Retina (tissue), 1 donor: ENCODE measurements around the gene MGLL.
A peak's percentile ranks its signal among the peaks of the same experiment; 100 is the strongest.

ENCODE experiments used
- DNase-seq: peaks from one replicate; pipeline ENCODE4 v3.0.0-alpha.2; 2016

MGLL gene

GRCh38 chr3:127822041-127822681 is at the start of gene MGLL:
TSS of gene MGLL (minus strand) at chr3:127822515. CDS start at chr3:127822318, 197 bp downstream.
- no peak for DNase-seq

GRCh38 chr3:127870156-127870555 is 47.8 kb upstream of the MGLL start:
- DNase-seq = no peak

- DNase-seq = no peak
These were observed 45.7 kb upstream of the MGLL start for GRCh38 chr3:127867986-127868385.

- no peak for DNase-seq
These were observed 45.1 kb upstream of the MGLL start for GRCh38 chr3:127867412-127867811.

- DNase-seq = no peak
These were observed 43.6 kb upstream of the MGLL start for GRCh38 chr3:127865941-127866340.

GRCh38 chr3:127860211-127860696 is 37.9 kb upstream of the MGLL start:
- DNase-seq = no peak

GRCh38 chr3:127859730-127860129 is 37.4 kb upstream of the MGLL start:
- DNase-seq = no peak

GRCh38 chr3:127858937-127859336 is 36.6 kb upstream of the MGLL start:
- no peak for DNase-seq

- DNase-seq = no peak
These were observed 36.2 kb upstream of the MGLL start for GRCh38 chr3:127858521-127858920.

GRCh38 chr3:127857333-127857732 is 35.0 kb upstream of the MGLL start:
- no peak for DNase-seq

GRCh38 chr3:127856801-127857200 is 34.5 kb upstream of the MGLL start:
- no peak for DNase-seq

GRCh38 chr3:127855246-127855645 is 32.9 kb upstream of the MGLL start:
- DNase-seq = no peak

GRCh38 chr3:127853681-127854080 is 31.4 kb upstream of the MGLL start:
- DNase-seq = no peak

GRCh38 chr3:127851899-127852298 is 29.6 kb upstream of the MGLL start:
- DNase-seq = peak; percentile 53

GRCh38 chr3:127849368-127849767 is 27.1 kb upstream of the MGLL start:
- DNase-seq = peak; percentile 73

- peak; percentile 35 for DNase-seq
These were observed 26.1 kb upstream of the MGLL start for GRCh38 chr3:127848131-127849129.

GRCh38 chr3:127847236-127847720 is 25.0 kb upstream of the MGLL start:
- DNase-seq = no peak

- no peak for DNase-seq
These were observed 24.3 kb upstream of the MGLL start for GRCh38 chr3:127846576-127846975.

- no peak for DNase-seq
These were observed 22.1 kb upstream of the MGLL start for GRCh38 chr3:127844326-127844942.

- no peak for DNase-seq
These were observed 18.4 kb upstream of the MGLL start for GRCh38 chr3:127840671-127841070.

GRCh38 chr3:127839099-127839498 is 16.8 kb upstream of the MGLL start:
- DNase-seq = no peak

- DNase-seq = no peak
These were observed 13.9 kb upstream of the MGLL start for GRCh38 chr3:127835993-127836882.
